ENCODE data around the gene TTC28. TPM values are rescaled to one million over a fixed set of nuclear protein-coding genes. Genes with fewer than 3 reads are reported as not detected.

The TTC28 gene
- total RNA-seq, 2 donors from 2014 or later = 8.8 to 12.0 TPM

- ATAC-seq (no peak), DNase-seq (no peak)
- intact Hi-C loops (cut with DNase I, micrococcal nuclease) = no loop called here
These were observed 553.8 kb downstream of the TTC28 start for GRCh38 chr22:28125799-28126198.

DNA sequence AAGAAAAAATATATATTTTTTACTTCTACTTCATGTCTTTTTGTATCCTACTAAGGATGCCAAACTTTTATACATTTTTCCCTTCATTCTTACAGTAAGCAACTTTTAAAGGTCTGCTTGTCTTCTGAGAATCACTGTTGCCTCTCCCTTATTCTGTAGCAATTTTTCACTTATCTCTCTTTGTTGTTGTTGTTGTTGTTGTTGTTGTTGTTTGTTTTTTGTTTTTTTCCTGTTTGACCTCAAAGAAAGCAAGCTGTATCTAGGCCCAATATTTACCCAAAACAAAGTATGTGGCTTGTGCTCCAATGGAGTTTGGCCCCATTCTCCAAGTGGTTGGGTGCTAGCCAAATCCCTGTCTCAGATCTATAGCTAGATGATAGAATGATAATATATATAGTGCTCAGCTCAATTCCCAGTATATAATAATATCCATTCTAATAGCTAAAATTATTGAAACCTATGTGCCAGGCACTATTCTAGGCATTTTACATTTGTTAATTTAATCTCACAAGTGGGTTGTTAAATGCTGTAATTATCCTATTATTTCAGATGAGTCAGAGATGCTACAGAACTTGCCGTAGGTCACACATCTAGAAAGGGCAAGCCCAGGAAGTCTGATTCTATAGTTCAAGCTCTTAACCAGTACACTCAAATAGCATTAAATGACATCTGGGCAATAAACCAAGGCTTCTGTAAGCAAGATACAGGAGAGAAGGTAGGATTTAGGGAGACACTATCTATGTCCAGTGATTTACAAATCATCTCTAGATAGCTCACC, 555.5 kb downstream of the TTC28 start:
- intact Hi-C loops (cut with DNase I, micrococcal nuclease) = no loop called here
- DNase-seq = no peak
- ATAC-seq = no peak

- intact Hi-C loops (cut with DNase I, micrococcal nuclease) = no loop called here
- DNase-seq (no peak), ATAC-seq (no peak)
These were observed 558.7 kb downstream of the TTC28 start for GRCh38 chr22:28120691-28121592.

- intact Hi-C loops (cut with DNase I, micrococcal nuclease) = no loop called here
- DNase-seq = no peak
These were observed 560.5 kb downstream of the TTC28 start for GRCh38 chr22:28118957-28119631.

DNA sequence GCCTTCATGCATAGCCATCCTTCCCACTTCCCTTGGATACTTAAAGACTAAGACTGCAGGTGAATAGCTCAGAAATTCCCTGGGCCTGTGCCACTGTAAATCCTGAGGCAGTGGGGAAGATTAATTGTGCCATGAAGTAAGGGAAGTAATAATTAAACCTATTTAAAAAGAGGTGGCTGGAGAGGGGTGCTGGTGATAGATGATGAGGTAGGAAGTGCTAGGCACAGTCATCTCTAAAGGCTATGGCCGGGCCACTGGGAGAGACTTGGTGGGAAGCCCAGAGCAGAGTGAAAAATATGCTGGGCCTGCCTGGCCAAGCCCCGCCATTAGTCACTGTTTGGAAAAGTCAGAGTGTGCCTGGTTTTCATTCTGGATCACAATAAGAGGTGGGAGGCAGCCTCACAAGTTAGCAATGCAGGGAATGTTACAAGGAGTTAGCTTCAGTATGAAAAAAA, 563.4 kb downstream of the TTC28 start:
- intact Hi-C loops (cut with DNase I, micrococcal nuclease) = no loop called here
- DNase-seq = no peak
- no peak for ATAC-seq

More at GRCh38 chr22:28118957-28119631, 560.5 kb downstream of the TTC28 start:
- ATAC-seq = no peak

GRCh38 chr22:28115426-28115825, 564.2 kb downstream of the TTC28 start:
- intact Hi-C loops (cut with DNase I, micrococcal nuclease) = no loop called here
- ATAC-seq = no peak
- DNase-seq = no peak

- DNase-seq (no peak), ATAC-seq (peak; percentile 68)
- intact Hi-C loops (cut with DNase I, micrococcal nuclease) = no loop called here
These were observed 567.0 kb downstream of the TTC28 start for GRCh38 chr22:28112548-28113043.

- intact Hi-C loops (cut with DNase I, micrococcal nuclease) = no loop called here
- ATAC-seq (no peak), DNase-seq (no peak)
These were observed 567.5 kb downstream of the TTC28 start for GRCh38 chr22:28112190-28112544.

- ATAC-seq = no peak
These were observed 568.0 kb downstream of the TTC28 start for GRCh38 chr22:28111501-28112189.

DNA sequence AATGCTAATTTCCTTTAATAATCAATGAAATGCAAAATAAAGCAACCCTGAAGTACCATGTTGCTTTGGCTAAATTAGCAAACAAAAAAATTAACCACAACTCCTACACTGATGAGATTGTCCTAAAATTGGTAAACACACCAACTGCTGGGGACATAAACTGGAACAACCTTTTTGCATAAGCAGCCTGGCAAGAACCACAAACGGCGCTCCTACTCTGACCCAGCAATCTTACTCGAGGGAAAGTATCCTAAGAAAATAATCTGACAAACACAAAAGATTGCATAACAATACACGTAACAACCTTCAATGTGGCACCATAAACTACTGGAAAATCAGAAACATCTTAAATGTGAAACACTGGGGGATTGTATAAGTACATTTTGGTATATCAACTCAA, 570.8 kb downstream of the TTC28 start:
- no peak for ATAC-seq
- intact Hi-C loops (cut with DNase I, micrococcal nuclease) = no loop called here
- no peak for DNase-seq

More at GRCh38 chr22:28111501-28112189, 568.0 kb downstream of the TTC28 start:
- intact Hi-C loops (cut with DNase I, micrococcal nuclease) = no loop called here
- DNase-seq = no peak

- no peak for DNase-seq
- no peak for ATAC-seq
- intact Hi-C loops (cut with DNase I, micrococcal nuclease) = no loop called here
These were observed 573.0 kb downstream of the TTC28 start for GRCh38 chr22:28106617-28107016.

DNA sequence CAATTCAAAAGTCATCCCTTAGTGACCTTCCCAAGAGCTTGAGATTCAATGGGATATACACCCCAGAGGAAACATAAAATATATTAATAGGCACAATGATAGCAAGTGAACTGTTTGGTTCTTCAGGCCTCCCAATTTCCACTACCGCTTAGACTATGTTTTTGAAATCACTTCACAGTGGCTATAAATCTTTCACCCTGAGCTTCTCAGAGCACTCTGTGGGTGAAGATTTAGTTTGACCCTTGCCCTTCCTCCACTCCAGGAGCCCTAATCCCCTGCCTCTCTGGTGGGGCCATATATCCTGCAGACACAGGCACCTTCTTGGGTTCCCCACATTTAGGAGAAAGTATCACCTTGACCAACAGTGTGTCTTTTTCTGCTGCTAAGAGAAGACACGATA, 573.7 kb downstream of the TTC28 start:
- ATAC-seq (no peak), DNase-seq (no peak)
- intact Hi-C loops (cut with DNase I, micrococcal nuclease) = no loop called here

DNA sequence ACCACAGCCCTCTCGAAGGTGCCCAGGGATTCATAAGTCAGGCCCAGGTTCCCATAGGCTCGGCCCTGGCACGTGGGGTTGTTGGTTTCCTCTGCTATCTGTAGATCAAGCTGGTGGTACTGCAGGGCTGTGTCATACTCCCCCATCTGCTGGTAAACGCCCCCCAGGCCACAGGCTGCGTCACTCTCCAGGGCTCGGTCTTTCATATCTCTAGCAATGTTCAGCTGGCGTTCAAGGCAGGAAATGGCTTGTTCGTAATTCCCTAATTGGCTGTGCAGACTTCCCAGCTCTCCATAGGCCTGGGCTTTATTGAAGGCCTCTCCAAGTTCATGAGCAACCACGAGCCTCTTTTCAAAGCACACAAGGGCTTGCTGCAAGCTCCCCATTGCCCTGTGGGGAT, 574.2 kb downstream of the TTC28 start:
- ATAC-seq (no peak), DNase-seq (no peak)
- intact Hi-C loops (cut with DNase I, micrococcal nuclease) = no loop called here

GRCh38 chr22:28103596-28103995, 576.0 kb downstream of the TTC28 start:
- ATAC-seq (no peak), DNase-seq (no peak)
- intact Hi-C loops (cut with DNase I, micrococcal nuclease) = no loop called here

- intact Hi-C loops (cut with DNase I, micrococcal nuclease) = no loop called here
- DNase-seq (no peak), ATAC-seq (no peak)
These were observed 577.4 kb downstream of the TTC28 start for GRCh38 chr22:28102151-28102812.

GRCh38 chr22:28097627-28098026, 582.0 kb downstream of the TTC28 start:
- ATAC-seq = no peak
- no peak for DNase-seq
- intact Hi-C loops (cut with DNase I, micrococcal nuclease) = no loop called here

GRCh38 chr22:28096161-28096560, 583.5 kb downstream of the TTC28 start:
- intact Hi-C loops (cut with DNase I, micrococcal nuclease) = no loop called here
- DNase-seq (no peak), ATAC-seq (no peak)

Data from left colon (tissue), 2 donors.